Renal pelvis (tissue), 4 donors: ENCODE data around the gene VPS29. TPM values are rescaled to one million over a fixed set of nuclear protein-coding genes. Genes with fewer than 3 reads are reported as not detected.
A peak's percentile ranks its signal among the peaks of the same experiment; 100 is the strongest.
"Not testable (repeated sequence)": the region's sequence is repeated elsewhere in the genome, so short reads cannot be mapped to it uniquely, and the experiment has no call there.

Experiments
- DNase-seq: peaks from one replicate; pipeline ENCODE4 v3.0.0-alpha.2; 2013
- polyA plus RNA-seq, 3 donors: library from polyadenylated mRNA; unstranded; fragments of 120-200 nt; gene quantifications; one replicate each; pipeline ENCODE4 v1.2.1, GENCODE V29; 2013; ENCODE audit not compliant: insufficient read length in 3 of 3

The VPS29 gene
- polyA plus RNA-seq, 3 donors, result 123 to 154 (median 136) TPM

GRCh38 chr12:110533607-110534006, 31.7 kb upstream of the VPS29 start:
- no peak for DNase-seq

GRCh38 chr12:110532644-110533043, 30.7 kb upstream of the VPS29 start:
- DNase-seq, result no peak

- DNase-seq, result no peak
Observed at GRCh38 chr12:110531741-110532333, 29.9 kb upstream of the VPS29 start.

GRCh38 chr12:110530511-110530910, 28.6 kb upstream of the VPS29 start:
- no peak for DNase-seq

- DNase-seq, result no peak
Observed at GRCh38 chr12:110528277-110528839, 26.4 kb upstream of the VPS29 start.

- DNase-seq, result not testable (repeated sequence)
Observed at GRCh38 chr12:110520876-110521712, 19.2 kb upstream of the VPS29 start.

- DNase-seq, result not testable (repeated sequence)
Observed at GRCh38 chr12:110518014-110518413, 16.1 kb upstream of the VPS29 start.

GRCh38 chr12:110516995-110517394, 15.1 kb upstream of the VPS29 start:
- DNase-seq, result no peak

- DNase-seq, result no peak
Observed at GRCh38 chr12:110514363-110514762, 12.5 kb upstream of the VPS29 start.

- no peak for DNase-seq
Observed at GRCh38 chr12:110513842-110514241, 11.9 kb upstream of the VPS29 start.

- no peak for DNase-seq
Observed at GRCh38 chr12:110508071-110508586, 6.2 kb upstream of the VPS29 start.

GRCh38 chr12:110505332-110505731, 3.4 kb upstream of the VPS29 start:
- DNase-seq, result no peak

- no peak for DNase-seq
Observed at GRCh38 chr12:110503432-110503831, 1.5 kb upstream of the VPS29 start.

GRCh38 chr12:110501399-110501751, 536 bp downstream of the VPS29 start:
- DNase-seq, result peak; percentile 28

GRCh38 chr12:110498984-110499706, 2.8 kb downstream of the VPS29 start:
- DNase-seq, result no peak

- DNase-seq, result no peak
Observed at GRCh38 chr12:110475426-110475825, 26.5 kb downstream of the VPS29 start.

GRCh38 chr12:110468214-110469048, 33.5 kb downstream of the VPS29 start, which contains the start of the genes FAM216A and GPN3:
TSS of gene FAM216A (plus strand) at chr12:110468845. CDS start at chr12:110468876, 31 bp downstream.
TSS of gene GPN3 (minus strand) at chr12:110468257. CDS start at chr12:110468203, 54 bp downstream.
- DNase-seq, result peak; percentile 99

- no peak for DNase-seq
Observed at GRCh38 chr12:110467847-110468213, 34.1 kb downstream of the VPS29 start.

GRCh38 chr12:110466791-110467190, 35.1 kb downstream of the VPS29 start:
- no peak for DNase-seq

GRCh38 chr12:110465765-110466164, 36.1 kb downstream of the VPS29 start:
- not testable (repeated sequence) for DNase-seq

GRCh38 chr12:110465024-110465423, 36.9 kb downstream of the VPS29 start:
- DNase-seq, result no peak
